Measurements from ENCODE around the gene TMOD2.

Gene TMOD2

DNA sequence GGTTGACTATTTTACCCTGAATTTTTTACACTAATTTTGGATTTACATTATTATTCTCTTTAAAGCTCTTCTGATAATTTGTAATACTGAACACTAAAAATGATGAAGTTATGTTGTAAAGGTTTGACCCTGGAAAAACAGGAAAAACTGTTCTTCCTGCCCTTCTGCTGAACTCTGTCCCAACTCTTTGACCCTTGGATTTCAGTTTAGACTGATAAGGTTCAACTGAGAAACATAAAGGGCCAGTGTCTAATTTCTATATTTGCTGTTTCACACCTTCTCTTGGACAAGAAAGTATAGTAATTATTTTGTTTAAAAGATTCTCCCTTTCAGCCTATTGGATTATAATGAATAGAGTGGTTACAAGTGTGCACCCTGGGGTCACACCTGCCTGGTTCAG, 65.2 kb downstream of the TMOD2 start:
- TF ChIP-seq, protein P1, sequence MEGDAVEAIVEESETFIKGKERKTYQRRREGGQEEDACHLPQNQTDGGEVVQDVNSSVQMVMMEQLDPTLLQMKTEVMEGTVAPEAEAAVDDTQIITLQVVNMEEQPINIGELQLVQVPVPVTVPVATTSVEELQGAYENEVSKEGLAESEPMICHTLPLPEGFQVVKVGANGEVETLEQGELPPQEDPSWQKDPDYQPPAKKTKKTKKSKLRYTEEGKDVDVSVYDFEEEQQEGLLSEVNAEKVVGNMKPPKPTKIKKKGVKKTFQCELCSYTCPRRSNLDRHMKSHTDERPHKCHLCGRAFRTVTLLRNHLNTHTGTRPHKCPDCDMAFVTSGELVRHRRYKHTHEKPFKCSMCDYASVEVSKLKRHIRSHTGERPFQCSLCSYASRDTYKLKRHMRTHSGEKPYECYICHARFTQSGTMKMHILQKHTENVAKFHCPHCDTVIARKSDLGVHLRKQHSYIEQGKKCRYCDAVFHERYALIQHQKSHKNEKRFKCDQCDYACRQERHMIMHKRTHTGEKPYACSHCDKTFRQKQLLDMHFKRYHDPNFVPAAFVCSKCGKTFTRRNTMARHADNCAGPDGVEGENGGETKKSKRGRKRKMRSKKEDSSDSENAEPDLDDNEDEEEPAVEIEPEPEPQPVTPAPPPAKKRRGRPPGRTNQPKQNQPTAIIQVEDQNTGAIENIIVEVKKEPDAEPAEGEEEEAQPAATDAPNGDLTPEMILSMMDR (IDR thresholded peaks at IDR 0.05; ENCODE audit: control extremely low read depth, extremely low read depth, low read depth, missing control alignments), result no peak
- POLR2A ChIA-PET, result no interaction called here
- DNase-seq (ENCODE audit: extremely low spot score), result no peak
- CTCF ChIA-PET, result no interaction called here

DNA sequence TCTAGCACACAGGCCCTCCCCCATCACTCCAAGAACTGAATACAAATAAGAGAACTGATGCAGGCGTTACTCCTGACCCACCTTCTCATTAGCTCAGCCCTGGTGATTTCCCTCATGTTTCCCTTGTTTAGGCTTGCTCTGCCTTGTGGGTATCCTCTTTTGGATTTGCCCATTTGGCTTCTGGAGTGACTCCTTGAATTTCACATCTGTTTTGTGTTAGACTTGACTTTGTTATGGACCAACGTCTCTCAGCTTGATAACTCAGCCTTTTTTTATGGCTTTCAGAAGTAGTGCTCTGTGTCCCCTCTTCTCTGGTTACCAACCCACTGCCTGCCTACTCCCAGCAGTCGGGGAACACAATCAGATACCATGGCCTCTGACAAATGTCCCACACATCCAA, 66.8 kb downstream of the TMOD2 start:
- ChIA-PET CTCF (no interaction called here), POLR2A (no interaction called here)
- TF ChIP-seq, protein P1 (IDR thresholded peaks at IDR 0.05; ENCODE audit: control extremely low read depth, extremely low read depth, low read depth, missing control alignments), result no peak
- no peak for DNase-seq (ENCODE audit: extremely low spot score)

DNA sequence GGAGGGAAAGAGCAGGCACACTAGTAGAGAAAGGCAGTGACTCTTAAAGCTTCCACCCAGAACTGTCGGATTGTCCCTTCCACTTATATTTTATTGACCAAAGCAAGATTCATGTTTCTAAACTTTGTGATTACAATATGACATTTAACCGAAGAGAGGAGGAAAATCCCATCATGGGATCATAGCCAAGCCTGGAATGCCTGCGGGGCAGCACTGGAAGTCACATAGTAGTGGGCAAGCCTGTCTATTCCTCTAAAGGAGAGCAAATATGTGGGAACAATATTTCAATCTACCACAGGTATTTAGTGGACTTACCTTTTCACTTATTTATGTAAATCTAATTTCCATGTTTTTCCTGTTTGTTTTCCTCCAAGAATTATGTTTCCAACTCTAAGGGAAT, 74.3 kb downstream of the TMOD2 start:
- ChIA-PET POLR2A (no interaction called here), CTCF (interaction anchor here (1.2 to 2.2 kb wide), 5 partner anchors 12 to 176 kb away, joined by 5 to 6 read pairs (median 5); no protein-coding TSS in a partner anchor)
- no peak for DNase-seq (ENCODE audit: extremely low spot score)
- TF ChIP-seq, protein P1 (IDR thresholded peaks at IDR 0.05; ENCODE audit: control extremely low read depth, extremely low read depth, low read depth, missing control alignments), result no peak

DNA sequence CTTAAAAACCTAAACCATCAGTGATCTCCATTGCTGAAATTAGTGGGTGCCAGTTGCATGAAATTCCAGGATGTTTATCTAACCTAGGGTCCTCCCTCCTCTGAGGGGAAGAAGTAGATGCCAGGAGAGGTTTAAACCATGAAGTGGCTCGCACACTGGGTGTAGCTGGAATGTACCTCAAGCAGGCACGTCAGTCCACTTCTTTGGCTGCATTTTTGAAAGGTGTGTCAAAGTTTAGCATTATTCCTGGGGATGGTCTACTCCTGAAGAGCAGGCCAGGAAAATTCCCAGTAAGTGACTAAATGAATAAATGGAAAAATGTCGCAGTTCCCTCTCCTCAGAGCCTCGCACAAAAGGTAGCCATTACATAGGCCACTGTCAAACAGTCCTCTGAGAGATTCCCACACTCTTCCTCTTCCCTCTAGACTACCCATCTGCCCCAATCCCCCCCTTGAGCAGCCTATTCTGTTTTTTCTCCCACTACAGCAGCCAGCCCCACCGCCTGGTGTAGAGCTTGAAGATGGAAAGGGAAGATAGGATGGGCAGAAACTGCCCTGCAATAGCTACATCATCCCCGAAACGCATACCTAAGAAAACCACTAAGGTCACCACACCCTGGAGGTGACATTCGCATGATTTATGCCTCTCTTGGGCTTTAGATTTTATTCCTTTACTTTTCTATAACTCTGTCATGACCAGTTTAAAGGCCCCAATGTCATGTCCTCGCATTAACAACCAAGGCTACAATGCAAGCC, 77.4 kb downstream of the TMOD2 start:
- DNase-seq (ENCODE audit: extremely low spot score), result peak; percentile 12
- ChIA-PET POLR2A (no interaction called here), CTCF (no interaction called here)
- TF ChIP-seq, protein P1 (IDR thresholded peaks at IDR 0.05; ENCODE audit: control extremely low read depth, extremely low read depth, low read depth, missing control alignments), result no peak

DNA sequence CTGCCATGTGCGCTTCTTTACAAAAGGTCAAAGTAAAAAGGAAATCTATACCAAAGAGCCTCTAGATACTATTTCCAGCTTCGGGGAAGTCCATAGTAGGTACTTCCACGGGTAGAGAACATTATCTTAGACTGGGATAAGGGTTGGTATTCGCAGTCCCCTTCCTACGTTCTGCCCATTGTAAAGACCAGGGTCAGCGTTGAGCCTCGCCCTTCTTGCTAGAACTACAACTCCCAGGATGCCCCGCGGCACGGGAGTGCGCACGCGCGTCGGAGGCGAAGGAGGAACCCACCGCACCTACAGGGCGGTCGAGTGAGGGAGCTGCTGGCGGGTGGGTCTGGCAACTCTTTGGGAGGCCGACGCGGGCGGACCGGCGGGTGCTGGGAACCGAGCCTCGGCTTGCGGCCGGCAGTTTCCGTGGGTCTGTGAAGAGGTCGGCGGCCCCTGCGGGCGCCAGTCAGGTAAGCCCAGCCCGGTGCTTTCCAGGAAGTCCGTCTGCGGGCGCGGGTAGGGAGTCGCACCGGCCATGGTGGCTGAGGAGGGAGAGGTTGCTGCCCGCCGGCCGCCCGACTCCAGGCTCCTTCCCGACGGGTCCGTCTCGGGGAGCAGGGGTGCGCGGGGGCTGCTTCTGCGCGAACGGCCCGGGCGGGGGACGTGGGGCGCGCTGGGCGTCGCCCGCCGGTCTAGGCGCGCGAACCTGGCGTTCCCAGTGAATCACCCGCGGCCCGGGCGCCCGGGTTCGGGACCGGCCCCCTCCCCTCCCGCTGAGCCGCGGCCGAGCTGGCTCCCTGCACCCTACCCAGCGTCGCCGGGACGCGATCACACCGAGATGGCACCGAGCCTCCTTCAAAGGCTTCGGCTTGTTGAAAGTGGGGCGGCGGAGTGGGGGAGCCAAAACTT, 78.2 kb downstream of the TMOD2 start, which contains the start of gene TMOD3:
Gene TMOD3, plus strand, starts transcription at position 278 of the 900 bp plus-strand sequence. CDS start 33,232 bp downstream, outside the sequence.
- POLR2A ChIA-PET, result no interaction called here
- TF ChIP-seq, protein P1 (IDR thresholded peaks at IDR 0.05; ENCODE audit: control extremely low read depth, extremely low read depth, low read depth, missing control alignments), result no peak
- CTCF ChIA-PET, result interaction anchor here (0.7 to 1.8 kb wide), 4 partner anchors 11 to 398 kb away, joined by 3 to 4 read pairs (median 3); no protein-coding TSS in a partner anchor
- DNase-seq (ENCODE audit: extremely low spot score), result peak; percentile 96

DNA sequence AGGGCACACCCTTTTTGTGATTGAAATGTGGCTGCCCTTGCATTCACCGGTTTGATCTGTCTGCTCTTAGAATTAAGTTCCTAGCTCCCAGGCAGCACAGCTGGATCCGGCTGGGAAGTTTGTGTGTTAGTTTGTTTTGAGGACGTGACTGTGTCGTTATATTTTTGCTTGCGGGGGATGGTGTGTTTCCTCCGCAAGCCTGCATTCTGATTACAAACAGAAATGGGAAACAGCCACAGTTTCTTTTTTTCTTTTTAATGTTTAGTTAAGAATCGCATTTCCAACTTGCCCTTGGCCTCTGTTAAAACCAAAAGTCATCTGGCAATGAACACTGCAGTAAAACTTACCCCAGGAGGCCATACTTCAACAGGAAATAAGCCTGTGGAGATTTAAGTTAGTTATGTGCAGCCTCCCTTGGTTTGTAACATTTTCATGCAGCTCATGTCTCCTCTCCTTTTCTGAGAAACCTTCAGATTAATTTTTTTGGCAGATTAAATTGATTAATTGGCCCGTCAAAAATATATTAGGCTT, 78.9 kb downstream of the TMOD2 start:
- ChIA-PET POLR2A (no interaction called here), CTCF (interaction anchor here (0.7 to 1.8 kb wide), 4 partner anchors 10 to 397 kb away, joined by 3 to 4 read pairs (median 3); no protein-coding TSS in a partner anchor)
- peak; percentile 24 for DNase-seq (ENCODE audit: extremely low spot score)
- TF ChIP-seq, protein P1 (IDR thresholded peaks at IDR 0.05; ENCODE audit: control extremely low read depth, extremely low read depth, low read depth, missing control alignments), result no peak

All from GM10248 (cell line).